HEK293T (cell line): ENCODE measurements around the gene LRRC28.

Source experiments
- CTCF ChIA-PET: fragments of 350-600 bp; formaldehyde crosslinking; extraction: SDS; loops from one replicate; lab custom pipeline; 2021; ENCODE audit warnings: antibody characterized with exemption, inconsistent platforms; lab: Yijun Ruan, JAX
- POLR2A ChIA-PET: fragments of 350-600 bp; formaldehyde crosslinking; extraction: SDS; loops from one replicate; lab custom pipeline; 2020; ENCODE audit warnings: antibody characterized with exemption, inconsistent platforms; lab: Yijun Ruan, JAX
- DNase-seq: peaks from one replicate; pipeline ENCODE4 v3.0.0; 2012; ENCODE audit warnings: mixed read lengths; ENCODE audit errors: extremely low spot score
- ARNT ChIP-seq: fragments of 450-650 bp; IDR thresholded peaks from 2 replicates; pipeline ENCODE4 v1.6.1; 2017; ENCODE audit warnings: mild to moderate bottlenecking
- BHLHE40 ChIP-seq: fragments of 450-650 bp; IDR thresholded peaks from 2 replicates; pipeline ENCODE4 v1.6.1; 2016; ENCODE audit warnings: mild to moderate bottlenecking, moderate library complexity, borderline replicate concordance
- CTBP1 ChIP-seq: fragments of 450-650 bp; IDR thresholded peaks from 2 replicates; pipeline ENCODE4 v1.6.1; 2016; ENCODE audit warnings: borderline replicate concordance
- ELF4 ChIP-seq: fragments of 450-650 bp; IDR thresholded peaks from 2 replicates; pipeline ENCODE4 v1.6.1; 2017; ENCODE audit warnings: antibody characterized with exemption
- FOXA1 ChIP-seq: fragments of 450-650 bp; IDR thresholded peaks from 2 replicates; pipeline ENCODE4 v1.6.1; 2016; ENCODE audit warnings: mild to moderate bottlenecking
- FOXK2 ChIP-seq: fragments of 450-650 bp; IDR thresholded peaks from 2 replicates; pipeline ENCODE4 v1.6.1; 2016; ENCODE audit warnings: mild to moderate bottlenecking
- FOXM1 ChIP-seq: fragments of 450-650 bp; IDR thresholded peaks from 2 replicates; pipeline ENCODE4 v1.6.1; 2017; ENCODE audit warnings: mild to moderate bottlenecking, borderline replicate concordance
- HDGF ChIP-seq: fragments of 450-650 bp; IDR thresholded peaks from 2 replicates; pipeline ENCODE4 v1.6.1; 2017; ENCODE audit warnings: antibody characterized with exemption, borderline replicate concordance
- L3MBTL2 ChIP-seq: fragments of 450-650 bp; conservative IDR thresholded peaks from 2 replicates; pipeline ENCODE4 v1.6.1; 2016; ENCODE audit warnings: mild to moderate bottlenecking
- LEF1 ChIP-seq: fragments of 450-650 bp; IDR thresholded peaks from 2 replicates; pipeline ENCODE4 v1.6.1; 2017; ENCODE audit warnings: mild to moderate bottlenecking, borderline replicate concordance
- NFRKB ChIP-seq: fragments of 450-650 bp; IDR thresholded peaks from 2 replicates; pipeline ENCODE4 v1.6.1; 2016; ENCODE audit warnings: mild to moderate bottlenecking, moderate library complexity
- SP1 ChIP-seq: fragments of 450-650 bp; IDR thresholded peaks from 2 replicates; pipeline ENCODE4 v1.6.1; 2017
- SUZ12 ChIP-seq: fragments of 450-650 bp; IDR thresholded peaks from 2 replicates; pipeline ENCODE4 v1.6.1; 2016; ENCODE audit warnings: mild to moderate bottlenecking
- TARDBP ChIP-seq: fragments of 450-650 bp; IDR thresholded peaks from 2 replicates; pipeline ENCODE4 v1.6.1; 2016
- ZNF384 ChIP-seq: fragments of 450-650 bp; IDR thresholded peaks from 2 replicates; pipeline ENCODE4 v1.6.1; 2016
- TF ChIP-seq, protein P1 (sequence below): fragments of 450-650 bp; IDR thresholded peaks from 2 replicates; pipeline ENCODE4 v1.6.1; 2016

The LRRC28 gene

DNA sequence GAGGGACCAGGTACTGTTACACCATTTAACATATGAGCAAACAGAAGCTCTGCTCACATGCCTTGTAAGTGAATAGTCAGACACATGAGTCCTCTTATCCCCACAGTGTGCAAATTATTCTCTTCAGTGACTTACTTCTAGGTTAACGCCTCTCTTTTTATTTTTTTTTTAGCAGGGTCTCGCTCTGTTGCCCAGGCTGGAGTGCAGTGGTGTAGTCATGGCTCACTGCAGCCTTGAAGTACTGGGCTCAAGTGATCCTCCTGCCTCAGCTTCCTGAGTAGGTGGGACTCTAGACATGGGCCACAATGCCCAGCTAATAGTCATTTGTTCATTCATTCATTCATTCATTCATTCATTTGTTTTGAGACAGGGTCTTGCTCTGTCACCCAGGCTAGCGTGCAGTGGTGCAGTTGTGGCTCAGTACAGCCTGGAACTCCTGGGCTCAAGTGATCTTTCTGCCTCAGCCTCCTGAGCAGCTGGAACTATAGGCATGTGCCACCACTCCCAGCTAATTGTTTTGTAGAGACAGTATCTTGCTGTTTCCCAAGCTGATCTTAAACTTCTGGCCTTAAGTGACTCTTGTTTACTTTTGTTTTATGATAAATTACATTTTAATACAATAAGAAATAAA, 94.7 kb downstream of the LRRC28 start:
- DNase-seq, result no peak
- ChIA-PET CTCF (no interaction called here), POLR2A (no interaction called here)
- TF ChIP-seq ELF4, result no peak
- TF ChIP-seq FOXK2, result no peak
- no peak for TF ChIP-seq L3MBTL2
- TF ChIP-seq FOXA1, result no peak
- TF ChIP-seq FOXM1, result no peak
- TF ChIP-seq SUZ12, result no peak
- no peak for TF ChIP-seq CTBP1
- no peak for TF ChIP-seq NFRKB
- no peak for TF ChIP-seq TARDBP
- TF ChIP-seq LEF1, result no peak
- no peak for TF ChIP-seq HDGF
- TF ChIP-seq ARNT, result no peak
- no peak for TF ChIP-seq SP1
- TF ChIP-seq, protein P1, sequence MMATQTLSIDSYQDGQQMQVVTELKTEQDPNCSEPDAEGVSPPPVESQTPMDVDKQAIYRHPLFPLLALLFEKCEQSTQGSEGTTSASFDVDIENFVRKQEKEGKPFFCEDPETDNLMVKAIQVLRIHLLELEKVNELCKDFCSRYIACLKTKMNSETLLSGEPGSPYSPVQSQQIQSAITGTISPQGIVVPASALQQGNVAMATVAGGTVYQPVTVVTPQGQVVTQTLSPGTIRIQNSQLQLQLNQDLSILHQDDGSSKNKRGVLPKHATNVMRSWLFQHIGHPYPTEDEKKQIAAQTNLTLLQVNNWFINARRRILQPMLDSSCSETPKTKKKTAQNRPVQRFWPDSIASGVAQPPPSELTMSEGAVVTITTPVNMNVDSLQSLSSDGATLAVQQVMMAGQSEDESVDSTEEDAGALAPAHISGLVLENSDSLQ, result no peak
- TF ChIP-seq ZNF384, result no peak
- no peak for TF ChIP-seq BHLHE40

DNA sequence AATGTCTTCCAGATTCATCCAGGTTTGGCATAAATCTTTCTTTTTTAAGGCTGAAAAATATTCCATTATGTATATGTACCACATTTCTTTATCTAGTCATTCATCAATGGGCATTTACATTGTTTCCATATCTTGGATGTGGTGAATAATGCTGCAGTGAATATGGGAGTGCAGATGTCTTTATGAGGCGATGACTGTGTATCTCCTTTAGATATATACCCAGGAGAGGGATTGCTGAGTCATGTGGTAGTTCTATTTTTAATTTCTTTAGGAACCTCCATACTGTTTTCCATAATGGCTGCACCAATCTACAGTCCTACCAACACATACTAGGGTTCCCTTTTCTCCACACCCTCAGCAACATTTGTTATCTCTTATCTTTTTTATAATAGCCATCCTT, 96.3 kb downstream of the LRRC28 start:
- TF ChIP-seq, protein P1, result no peak
- TF ChIP-seq ELF4 (no peak), SUZ12 (no peak), L3MBTL2 (no peak), ARNT (no peak), LEF1 (no peak), FOXM1 (no peak), ZNF384 (no peak), CTBP1 (no peak)
- DNase-seq, result no peak
- CTCF ChIA-PET, result no interaction called here
- POLR2A ChIA-PET, result no interaction called here

DNA sequence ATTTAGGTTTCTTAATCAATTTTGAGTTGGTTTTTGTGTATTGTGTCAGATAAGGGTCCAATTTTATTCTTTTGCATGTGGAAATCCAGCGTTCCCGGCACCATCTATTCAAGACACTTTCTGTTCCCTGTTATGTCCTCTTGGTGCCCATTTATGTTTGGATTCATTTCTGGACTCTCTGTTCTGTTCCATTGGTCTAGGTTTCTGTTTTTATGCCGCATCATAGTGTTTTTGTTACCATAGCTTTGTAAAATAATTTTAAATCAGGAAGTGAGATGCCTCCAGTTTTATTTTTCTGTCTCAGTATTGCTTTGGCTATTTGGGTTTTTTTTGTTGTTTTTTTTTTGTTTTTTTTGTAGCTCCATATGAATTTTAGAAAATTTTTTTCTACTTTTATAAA, 97.1 kb downstream of the LRRC28 start:
- POLR2A ChIA-PET, result no interaction called here
- no peak for TF ChIP-seq FOXM1
- no peak for TF ChIP-seq ARNT
- TF ChIP-seq, protein P1, result no peak
- no peak for TF ChIP-seq ELF4
- no peak for TF ChIP-seq FOXK2
- TF ChIP-seq SP1, result no peak
- no peak for TF ChIP-seq CTBP1
- TF ChIP-seq L3MBTL2, result no peak
- TF ChIP-seq SUZ12, result no peak
- no peak for TF ChIP-seq NFRKB
- no peak for TF ChIP-seq HDGF
- no peak for TF ChIP-seq LEF1
- TF ChIP-seq FOXA1, result no peak
- no peak for TF ChIP-seq ZNF384
- no peak for TF ChIP-seq TARDBP
- no peak for TF ChIP-seq BHLHE40
- DNase-seq, result no peak
- CTCF ChIA-PET, result interaction anchor here (0.6 kb wide), 1 partner anchor 830 kb away, joined by 3 read pairs; no protein-coding TSS in a partner anchor

DNA sequence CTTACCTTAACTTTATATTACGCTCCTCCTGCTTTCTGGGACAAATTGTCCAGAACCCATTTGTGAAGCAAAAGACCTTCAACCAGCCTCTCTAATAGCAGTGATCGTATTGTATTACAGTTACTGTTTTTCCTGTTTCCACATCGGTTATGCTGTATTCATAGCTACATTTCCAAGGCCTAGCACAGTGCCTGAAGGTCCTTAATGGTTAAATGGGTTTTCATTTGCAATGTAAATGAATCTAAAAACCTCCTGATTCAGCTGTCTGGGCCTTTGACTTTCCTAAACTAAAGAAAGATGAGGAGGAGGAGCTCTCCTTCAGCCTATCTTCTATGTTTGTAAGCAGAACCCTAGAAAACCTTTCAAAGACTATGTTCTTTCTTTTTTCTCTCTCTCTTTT, 99.1 kb downstream of the LRRC28 start:
- ChIA-PET POLR2A (no interaction called here), CTCF (no interaction called here)
- DNase-seq, result no peak
- TF ChIP-seq CTBP1 (no peak), FOXM1 (no peak), HDGF (no peak), ZNF384 (no peak), SP1 (no peak), FOXA1 (no peak)

DNA sequence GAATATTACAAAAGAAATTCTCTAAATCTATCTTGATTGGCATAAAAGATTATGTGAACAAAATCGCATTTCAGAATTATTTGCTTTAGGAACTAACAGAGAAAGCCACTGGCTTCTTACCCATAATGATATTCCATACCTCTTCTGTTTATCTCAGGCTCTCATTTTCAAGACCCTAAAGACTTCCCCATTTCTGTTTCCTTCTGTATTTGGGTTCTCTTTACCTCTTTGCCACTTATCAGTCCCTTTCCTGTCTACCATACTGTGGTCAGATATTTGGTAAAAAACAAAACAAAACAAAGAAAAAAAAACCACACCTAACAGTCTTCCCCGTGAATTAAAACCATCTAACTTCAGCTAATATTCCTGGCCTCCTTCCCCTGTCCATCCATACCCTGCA, 108.5 kb downstream of the LRRC28 start:
- TF ChIP-seq HDGF (no peak), FOXA1 (no peak), FOXM1 (no peak), FOXK2 (no peak), BHLHE40 (no peak), ZNF384 (no peak), TARDBP (no peak), ARNT (no peak), ELF4 (no peak), SUZ12 (no peak), NFRKB (no peak), LEF1 (no peak)
- ChIA-PET CTCF (interaction anchor here (0.5 kb wide), 1 partner anchor 87 kb away, joined by 5 read pairs; no protein-coding TSS in a partner anchor), POLR2A (no interaction called here)
- DNase-seq, result no peak

DNA sequence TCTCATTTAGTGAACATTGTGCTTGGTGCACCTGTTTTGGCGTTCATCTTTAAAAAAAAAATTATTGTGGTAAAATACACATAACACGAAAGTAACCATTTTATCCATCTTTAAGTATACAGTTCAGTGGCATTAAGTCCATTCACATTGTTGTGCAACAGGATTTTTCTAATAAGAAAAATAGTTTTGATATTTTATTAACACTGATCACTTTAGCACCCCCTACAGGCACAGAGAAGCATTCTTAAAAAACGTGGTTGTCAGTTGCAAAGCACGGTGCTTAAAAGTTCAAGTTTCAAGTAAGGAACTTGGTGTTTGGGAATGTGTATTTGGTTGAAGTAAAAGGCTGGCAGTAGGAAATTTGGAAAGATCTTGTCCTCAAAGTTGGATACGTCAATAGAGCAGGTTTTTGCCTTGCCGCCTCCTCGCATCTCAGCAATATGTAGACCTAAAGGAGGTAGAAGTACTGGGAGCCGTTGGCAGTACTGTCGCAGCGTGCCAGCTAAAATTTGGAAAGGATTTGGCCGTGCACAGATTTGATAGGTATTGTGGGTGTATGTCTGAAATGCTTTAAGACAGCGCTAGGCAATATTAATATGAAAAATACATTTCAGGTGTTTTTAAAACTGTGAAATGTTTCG, 110.4 kb downstream of the LRRC28 start:
- CTCF ChIA-PET, result interaction anchor here (1.0 to 1.8 kb wide), 2 partner anchors 10 to 75 kb away, joined by 3 to 6 read pairs; no protein-coding TSS in a partner anchor
- POLR2A ChIA-PET, result no interaction called here
- TF ChIP-seq CTBP1, result no peak
- TF ChIP-seq TARDBP, result no peak
- no peak for TF ChIP-seq ARNT
- TF ChIP-seq LEF1, result no peak
- no peak for TF ChIP-seq ELF4
- no peak for TF ChIP-seq FOXA1
- no peak for TF ChIP-seq HDGF
- no peak for TF ChIP-seq SUZ12
- no peak for TF ChIP-seq FOXK2
- no peak for TF ChIP-seq SP1
- no peak for TF ChIP-seq BHLHE40
- TF ChIP-seq ZNF384, result no peak
- TF ChIP-seq L3MBTL2, result no peak
- TF ChIP-seq FOXM1, result no peak
- no peak for TF ChIP-seq NFRKB
- TF ChIP-seq, protein P1, result no peak
- DNase-seq, result no peak
